ENCODE data around the gene MR1. TPM values are rescaled to one million over a fixed set of nuclear protein-coding genes. Genes with fewer than 3 reads are reported as not detected.
"Not testable (repeated sequence)": the region's sequence is repeated elsewhere in the genome, so short reads cannot be mapped to it uniquely, and the experiment has no call there.

Gene MR1
- total and polyA plus RNA-seq, 8 donors: 1.1 to 11.3 (median 3.2) TPM

- TF ChIP-seq CTCF (IDR thresholded peaks at IDR 0.05): no peak
- DNase-seq (no peak), FAIRE-seq (no peak), ATAC-seq (no peak)
- Histone ChIP-seq H3K36me3 (no peaks in the 10 kb centered on the region), H3K9me3 (no peaks in the 10 kb centered on the region), H3K27me3 (no peaks in the 10 kb centered on the region), H3K4me1 (peaks cover 0 to 7% (median 0%) of the 10 kb centered on the region in 3 donors), H3K27ac (no peak overlapping the region), H3K4me3 (no peak overlapping the region)
- intact Hi-C loops (cut with DNase I): no loop called here
Observed at GRCh38 chr1:181028196-181028595, 5.6 kb upstream of the MR1 start.

- no peaks in the 10 kb centered on the region for H3K27me3 ChIP-seq
- intact Hi-C loops (cut with DNase I): no loop called here
- DNase-seq (no peak), FAIRE-seq (no peak), ATAC-seq (no peak)
- H3K4me3 ChIP-seq: no peak overlapping the region
- no peaks in the 10 kb centered on the region for H3K9me3 ChIP-seq
- no peaks in the 10 kb centered on the region for H3K36me3 ChIP-seq
- TF ChIP-seq CTCF (IDR thresholded peaks at IDR 0.05): no peak
- 69% methylated on average over 5 of the region's 5 CpGs for WGBS, 2 donors
- H3K27ac ChIP-seq: no peak overlapping the region
- peaks cover 0 to 8% (median 0%) of the 10 kb centered on the region in 3 donors for H3K4me1 ChIP-seq
Observed at GRCh38 chr1:181028615-181029014, 5.2 kb upstream of the MR1 start.

- intact Hi-C loops (cut with DNase I): no loop called here
- no peak for ATAC-seq
- Histone ChIP-seq H3K4me3 (no peak overlapping the region), H3K36me3 (no peaks in the 10 kb centered on the region), H3K9me3 (no peaks in the 10 kb centered on the region), H3K27ac (peak overlapping the region in 2 of 4 donors; percentile 84 to 88), H3K4me1 (peaks cover 0 to 31% (median 0%) of the 10 kb centered on the region in 3 donors), H3K27me3 (no peaks in the 10 kb centered on the region)
- WGBS, 2 donors: 87 to 94% methylated on average over 2 of the region's 2 CpGs
- no peak for TF ChIP-seq CTCF (IDR thresholded peaks at IDR 0.05)
- DNase-seq: no peak
- no peak for FAIRE-seq
Observed at GRCh38 chr1:181032535-181032934, 1.2 kb upstream of the MR1 start.

- peak overlapping the region; percentile 66 to 88 (median 78) for H3K27ac ChIP-seq
- peaks cover 0 to 31% (median 0%) of the 10 kb centered on the region in 3 donors for H3K4me1 ChIP-seq
- H3K36me3 ChIP-seq: no peaks in the 10 kb centered on the region
- ATAC-seq (peak; percentile 59 to 90 (median 78)), FAIRE-seq (no peak), DNase-seq (peak in 2 of 6 donors; percentile 11 to 39)
- no peaks in the 10 kb centered on the region for H3K9me3 ChIP-seq
- H3K4me3 ChIP-seq: peak overlapping the region in 3 of 4 donors; percentile 5 to 43 (median 23)
- intact Hi-C loops (cut with DNase I): no loop called here
- no peak for TF ChIP-seq CTCF (IDR thresholded peaks at IDR 0.05)
- no peaks in the 10 kb centered on the region for H3K27me3 ChIP-seq
- WGBS, 2 donors: 32 to 44% methylated on average over 2 of the region's 2 CpGs
Observed at GRCh38 chr1:181033128-181033798, 520 bp upstream of the MR1 start.

GRCh38 chr1:181035210-181035609, 1.4 kb downstream of the MR1 start:
- not testable (repeated sequence) for H3K4me3 ChIP-seq, H3K27ac ChIP-seq
- intact Hi-C loops (cut with DNase I): loop anchor here in 1 of 3 donors (5.0 kb wide), 1 partner anchor 107 kb away; no protein-coding TSS in a partner anchor

More at GRCh38 chr1:181035210-181035609, 1.4 kb downstream of the MR1 start:
- not testable (repeated sequence) for H3K9me3 ChIP-seq, ATAC-seq, H3K27me3 ChIP-seq, H3K36me3 ChIP-seq, FAIRE-seq, DNase-seq
- 87 to 92% methylated on average over 4 of the region's 4 CpGs for WGBS, 2 donors
- peaks cover 0 to 31% (median 0%) of the 10 kb centered on the region in 3 donors for H3K4me1 ChIP-seq
